Uterus (tissue), 4 donors: Measurements from ENCODE around the gene DPP6. TPM values are rescaled to one million over a fixed set of nuclear protein-coding genes. Genes with fewer than 3 reads are reported as not detected.

ENCODE experiments used
- DNase-seq, 2 donors: peaks; one replicate each; pipeline ENCODE4 v3.0.0-alpha.2; 2019 to 2020
- H3K27ac ChIP-seq, 2 donors: fragments of 200-600 bp; sonication (generic); 1 replicate in 1 of 2; 2 replicates in 1 of 2; pipeline ENCODE4 v1.5.1; 2016 to 2018
- H3K27me3 ChIP-seq, 2 donors: fragments of 200-600 bp; sonication (generic); one replicate each; pipeline ENCODE4 v1.5.1; 2018 to 2019; ENCODE audit warnings: control low read depth in 1 of 2
- H3K36me3 ChIP-seq, 2 donors: fragments of 200-600 bp; sonication (generic); one replicate each; pipeline ENCODE4 v1.5.1; 2019; ENCODE audit warnings: control low read depth in 1 of 2
- H3K4me1 ChIP-seq, 2 donors: fragments of 200-600 bp; sonication (generic); one replicate each; pipeline ENCODE4 v1.5.1; 2018 to 2019; ENCODE audit warnings: control low read depth in 1 of 2
- H3K4me3 ChIP-seq, 2 donors: fragments of 200-600 bp; sonication (generic); 1 replicate in 1 of 2; 2 replicates in 1 of 2; pipeline ENCODE4 v1.5.1; 2018 to 2019; ENCODE audit warnings: mild to moderate bottlenecking in 1 of 2
- H3K9me3 ChIP-seq, 2 donors: fragments of 200-600 bp; sonication (generic); one replicate each; pipeline ENCODE4 v1.5.1; 2019; ENCODE audit warnings: control low read depth in 1 of 2
- POLR2A ChIP-seq, 2 donors: fragments of 450-650 bp; IDR thresholded peaks; one replicate each; pipeline ENCODE4 v1.6.1; 2016; ENCODE audit warnings: antibody characterized with exemption in 2 of 2, mild to moderate bottlenecking in 1 of 2, moderate library complexity in 1 of 2
- intact Hi-C: fragments of 100-400 bp; cut with DNase I; formaldehyde crosslinking; loops from one replicate; pipeline ENCODE4 v1.15.1; 2023; ENCODE audit warnings: low total_unique reads
- total RNA-seq, 4 donors: library from RNA; depleted of rRNA in 3 of 4; stranded (reverse); fragments of >200 nt in 3 of 4; gene quantifications; one replicate each; pipeline versions ENCODE4 v1.1.0 to v1.2.4, GENCODE V29; 2014 to 2023
- TF ChIP-seq, protein P1 (sequence below), 4 experiments: fragments of 200-600 bp in 2 of 4; fragments of 450-650 bp in 2 of 4; sonication (generic) in 2 of 4; IDR thresholded peaks; one replicate each; pipeline ENCODE4 v1.5.1; 2016 to 2019; ENCODE audit warnings: antibody characterized with exemption in 4 of 4, mild to moderate bottlenecking in 2 of 4, moderate library complexity in 1 of 4
- donor health status: DM: yes; HTN: yes; CAD: no.

The DPP6 gene
- total RNA-seq, 4 donors from 2014 or later, result 4.1 to 107 (median 42.7) TPM

DNA sequence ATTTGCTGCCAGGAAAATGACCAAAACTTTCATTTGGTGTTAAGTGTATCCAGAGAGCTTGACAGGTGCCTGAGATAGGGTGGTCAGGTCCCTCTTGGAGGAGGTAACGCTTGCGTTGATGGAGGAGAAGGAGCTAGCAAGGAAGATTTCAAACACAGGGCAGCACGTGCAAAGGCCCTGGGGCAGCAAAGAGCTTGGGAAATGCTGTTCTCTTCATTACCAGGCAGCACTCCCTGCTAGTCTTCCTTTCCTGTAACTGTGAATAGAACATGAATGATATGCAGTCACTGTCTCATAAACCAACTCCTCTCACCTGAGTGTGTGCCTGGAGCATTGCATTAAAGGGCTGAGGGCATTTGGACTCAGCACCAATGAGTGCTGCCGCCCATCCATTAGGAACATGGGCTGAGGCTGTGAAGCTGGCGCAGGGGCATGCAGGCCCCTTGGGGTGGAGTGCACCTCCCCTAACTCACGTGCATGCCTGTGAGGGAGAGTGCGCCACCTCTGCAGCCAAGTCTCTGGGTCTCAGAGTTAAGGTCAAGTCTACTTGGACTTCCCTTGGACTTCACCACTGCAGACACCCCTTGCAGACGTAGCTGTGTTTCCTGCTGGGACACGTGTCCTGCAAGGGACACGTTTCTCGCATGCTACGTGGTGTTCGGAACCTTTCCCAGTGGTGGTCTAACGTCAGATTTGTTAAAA, 813.9 kb downstream of the DPP6 start:
- Histone ChIP-seq H3K27ac (no peak overlapping the region), H3K9me3 (no peaks in the 10 kb centered on the region), H3K4me1 (no peaks in the 10 kb centered on the region), H3K27me3 (no peaks in the 10 kb centered on the region), H3K36me3 (no peaks in the 10 kb centered on the region), H3K4me3 (no peak overlapping the region)
- DNase-seq, result no peak
- TF ChIP-seq, protein P1, sequence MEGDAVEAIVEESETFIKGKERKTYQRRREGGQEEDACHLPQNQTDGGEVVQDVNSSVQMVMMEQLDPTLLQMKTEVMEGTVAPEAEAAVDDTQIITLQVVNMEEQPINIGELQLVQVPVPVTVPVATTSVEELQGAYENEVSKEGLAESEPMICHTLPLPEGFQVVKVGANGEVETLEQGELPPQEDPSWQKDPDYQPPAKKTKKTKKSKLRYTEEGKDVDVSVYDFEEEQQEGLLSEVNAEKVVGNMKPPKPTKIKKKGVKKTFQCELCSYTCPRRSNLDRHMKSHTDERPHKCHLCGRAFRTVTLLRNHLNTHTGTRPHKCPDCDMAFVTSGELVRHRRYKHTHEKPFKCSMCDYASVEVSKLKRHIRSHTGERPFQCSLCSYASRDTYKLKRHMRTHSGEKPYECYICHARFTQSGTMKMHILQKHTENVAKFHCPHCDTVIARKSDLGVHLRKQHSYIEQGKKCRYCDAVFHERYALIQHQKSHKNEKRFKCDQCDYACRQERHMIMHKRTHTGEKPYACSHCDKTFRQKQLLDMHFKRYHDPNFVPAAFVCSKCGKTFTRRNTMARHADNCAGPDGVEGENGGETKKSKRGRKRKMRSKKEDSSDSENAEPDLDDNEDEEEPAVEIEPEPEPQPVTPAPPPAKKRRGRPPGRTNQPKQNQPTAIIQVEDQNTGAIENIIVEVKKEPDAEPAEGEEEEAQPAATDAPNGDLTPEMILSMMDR (IDR thresholded peaks at IDR 0.05), result no peak
- TF ChIP-seq POLR2A (IDR thresholded peaks at IDR 0.05), result no peak
- intact Hi-C loops, result no loop called here

DNA sequence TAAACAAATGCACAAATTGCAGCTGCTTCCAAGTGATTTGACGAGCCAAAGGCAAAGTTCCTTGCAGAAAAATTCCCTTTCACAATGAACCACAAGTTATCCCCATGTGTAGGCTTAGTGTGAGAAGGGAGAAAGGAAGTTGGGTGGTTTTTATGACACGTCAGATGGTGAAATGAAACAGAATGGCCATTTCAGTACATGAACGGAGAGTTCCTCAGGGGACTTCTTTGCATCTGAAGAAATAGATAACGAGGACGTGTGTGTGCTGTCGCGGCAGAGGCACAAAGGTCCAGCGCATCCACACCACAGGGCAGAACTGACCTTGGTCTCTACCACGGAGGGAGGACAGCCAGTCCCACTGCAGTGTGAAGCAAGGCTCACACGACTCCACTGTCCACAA, 814.9 kb downstream of the DPP6 start:
- no peaks in the 10 kb centered on the region for H3K4me1 ChIP-seq
- H3K36me3 ChIP-seq, result no peaks in the 10 kb centered on the region
- H3K27ac ChIP-seq, result no peak overlapping the region
- intact Hi-C loops, result no loop called here
- no peak overlapping the region for H3K4me3 ChIP-seq
- DNase-seq, result no peak
- TF ChIP-seq, protein P1 (IDR thresholded peaks at IDR 0.05), result no peak
- no peak for TF ChIP-seq POLR2A (IDR thresholded peaks at IDR 0.05)
- no peaks in the 10 kb centered on the region for H3K9me3 ChIP-seq
- no peaks in the 10 kb centered on the region for H3K27me3 ChIP-seq

DNA sequence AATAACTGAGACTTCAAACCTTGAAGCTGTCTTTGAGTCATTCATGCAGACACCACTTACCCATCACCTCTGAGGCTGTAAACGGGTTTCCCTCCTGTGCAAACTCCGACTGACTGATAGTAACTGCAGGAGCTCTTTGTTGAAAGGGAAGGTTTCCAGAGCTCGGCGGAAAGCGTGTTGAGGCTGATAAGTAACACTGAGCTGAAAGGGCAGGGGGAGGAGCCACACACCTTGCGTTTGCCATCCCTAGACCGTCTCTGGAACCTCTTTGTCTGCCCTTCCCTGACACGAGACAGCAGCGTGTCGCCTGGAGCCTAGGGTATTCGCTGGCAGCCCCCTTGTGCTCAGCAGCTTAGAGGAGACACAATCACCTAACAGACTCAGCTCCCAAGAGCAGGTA, 816.7 kb downstream of the DPP6 start:
- intact Hi-C loops, result no loop called here
- TF ChIP-seq POLR2A (IDR thresholded peaks at IDR 0.05), result no peak
- TF ChIP-seq, protein P1 (IDR thresholded peaks at IDR 0.05), result no peak
- Histone ChIP-seq H3K27me3 (no peaks in the 10 kb centered on the region), H3K27ac (no peak overlapping the region), H3K9me3 (no peaks in the 10 kb centered on the region), H3K4me1 (no peaks in the 10 kb centered on the region), H3K36me3 (no peaks in the 10 kb centered on the region), H3K4me3 (no peak overlapping the region)
- DNase-seq, result no peak

DNA sequence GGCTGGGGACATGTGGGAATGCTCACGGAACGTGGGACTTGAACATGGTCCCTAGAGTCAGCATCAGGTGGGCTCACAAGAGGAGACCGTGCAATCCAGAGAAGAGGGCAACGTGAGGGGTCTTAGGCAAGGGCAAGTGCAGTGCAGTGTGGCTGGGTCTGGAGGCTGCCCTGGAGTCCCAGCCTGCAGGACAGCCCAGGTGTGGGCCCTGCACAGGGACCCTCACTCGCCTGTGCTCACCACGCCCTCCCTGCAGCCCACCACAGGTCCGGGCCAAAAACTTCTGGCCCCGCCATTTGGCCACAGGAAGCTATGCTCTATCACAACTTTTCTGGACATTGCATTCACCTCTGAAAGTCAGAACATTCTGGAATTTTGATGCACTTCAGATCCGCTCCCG, 817.2 kb downstream of the DPP6 start:
- intact Hi-C loops, result no loop called here
- TF ChIP-seq POLR2A (IDR thresholded peaks at IDR 0.05), result no peak
- TF ChIP-seq, protein P1 (IDR thresholded peaks at IDR 0.05), result no peak
- no peaks in the 10 kb centered on the region for H3K36me3 ChIP-seq

DNA sequence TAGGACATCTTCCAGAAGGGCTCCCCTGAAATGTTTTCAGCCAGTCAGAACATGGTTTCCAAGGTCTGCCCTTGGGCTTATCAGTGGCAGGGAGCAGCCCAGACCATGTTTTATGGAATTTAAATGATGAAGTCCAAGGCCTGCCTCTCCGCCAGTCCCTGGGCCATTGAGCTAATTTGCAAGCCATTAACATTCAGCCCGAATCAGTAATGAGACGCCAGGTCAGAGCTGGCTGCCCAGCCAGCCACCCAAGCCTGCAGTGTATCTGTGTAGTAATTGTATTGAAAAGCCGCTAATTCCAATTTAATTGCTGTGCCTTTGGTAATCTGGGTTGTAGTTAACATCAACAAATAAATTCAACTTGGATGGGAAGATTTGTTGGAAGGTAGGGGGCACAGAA, 819.3 kb downstream of the DPP6 start:
- no peaks in the 10 kb centered on the region for H3K36me3 ChIP-seq
- no peak for DNase-seq
- no peak overlapping the region for H3K27ac ChIP-seq
- intact Hi-C loops, result no loop called here
- H3K4me1 ChIP-seq, result no peaks in the 10 kb centered on the region
- H3K4me3 ChIP-seq, result no peak overlapping the region
- no peaks in the 10 kb centered on the region for H3K27me3 ChIP-seq
- H3K9me3 ChIP-seq, result no peaks in the 10 kb centered on the region
- no peak for TF ChIP-seq POLR2A (IDR thresholded peaks at IDR 0.05)
- TF ChIP-seq, protein P1 (IDR thresholded peaks at IDR 0.05), result no peak

More for the DNA sequence above, 817.2 kb downstream of the DPP6 start:
- Histone ChIP-seq H3K27ac (no peak overlapping the region), H3K27me3 (no peaks in the 10 kb centered on the region), H3K4me1 (no peaks in the 10 kb centered on the region), H3K4me3 (no peak overlapping the region), H3K9me3 (no peaks in the 10 kb centered on the region)
- DNase-seq, result no peak
